Keratinocyte (primary cell): ENCODE data around the gene CNKSR3.

ENCODE experiments used
- CTCF ChIP-seq, 3 experiments: IDR thresholded peaks in 1 of 3; conservative IDR thresholded peaks in 1 of 3; optimal IDR thresholded peaks in 1 of 3; 2 replicates in 2 of 3; 3 replicates in 1 of 3; pipeline versions ENCODE3 to v1.5.1; 2011; ENCODE audit warnings: low read length in 3 of 3, mild to moderate bottlenecking in 3 of 3, moderate library complexity in 2 of 3, control low read depth in 1 of 3, inconsistent platforms in 1 of 3; ENCODE audit not compliant: insufficient read depth in 2 of 3; ENCODE audit errors: extremely low read depth in 1 of 3
- EZH2 ChIP-seq: IDR thresholded peaks from one replicate; pipeline ENCODE4 v1.6.1; 2012; ENCODE audit warnings: inconsistent platforms, mild to moderate bottlenecking, low read length, moderate library complexity

- TF ChIP-seq CTCF (optimal IDR thresholded peaks at IDR 0.05 in 1 of 3, IDR thresholded peaks at IDR 0.05 in 1 of 3, conservative IDR thresholded peaks at IDR 0.05 in 1 of 3; ENCODE audit: extremely low read depth in 1 of 3, insufficient read depth in 2 of 3, low read length in 3 of 3) (no peak), EZH2 (no peak)
These were observed 168.6 kb downstream of the CNKSR3 start for GRCh38 chr6:154341871-154342270.
